Measurements from ENCODE around the gene TP63.

TP63 gene

DNA sequence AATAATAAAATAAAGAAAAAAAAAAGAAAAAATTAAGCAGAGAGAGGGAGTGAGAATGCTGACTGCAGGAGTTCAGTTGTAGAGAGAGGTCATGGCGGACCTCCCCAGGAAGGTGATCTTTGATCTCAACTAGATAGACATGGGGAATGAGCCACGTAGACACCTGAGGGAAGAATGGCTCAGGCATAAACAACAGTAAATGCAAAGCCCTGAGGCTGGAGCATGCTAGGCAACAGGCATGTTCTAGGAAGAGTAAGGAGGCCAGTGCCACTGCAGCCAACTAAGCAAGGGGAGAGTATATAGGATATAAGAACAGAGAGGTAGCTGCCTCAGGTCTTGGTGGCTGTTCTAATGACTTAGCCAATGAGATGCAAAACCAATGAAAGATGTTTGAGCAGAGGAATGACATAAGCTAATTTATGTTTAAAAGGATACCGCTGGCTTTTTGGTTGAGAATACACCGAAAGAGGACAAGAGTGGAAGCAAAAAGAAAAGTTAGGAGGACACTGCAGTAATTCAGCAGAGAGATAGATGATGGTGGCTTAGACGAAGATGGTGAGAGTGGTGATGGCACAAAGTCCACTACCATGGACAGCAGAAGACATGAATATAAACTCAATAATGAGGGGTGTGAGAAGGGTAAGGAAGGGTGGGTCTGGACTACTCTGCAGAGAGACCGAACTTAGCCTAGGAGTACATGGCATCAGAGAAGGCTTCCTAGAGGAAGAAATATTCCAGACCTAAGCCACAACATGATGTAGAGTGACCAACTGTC lies 314.9 kb downstream of the TP63 start:
- no peak for TF ChIP-seq Cebpa-rat (IDR thresholded peaks at IDR 0.05)
- Histone ChIP-seq H3K4me3 (no peak overlapping the region), H3K4me2 (no peak overlapping the region), H3K36me3 (no peaks in the 10 kb centered on the region), H3K27me3 (no peaks in the 10 kb centered on the region), H3K9me3 (no peaks in the 10 kb centered on the region), H3K4me1 (peaks cover 10% of the 10 kb centered on the region), H4K20me1 (no peaks in the 10 kb centered on the region), H3K27ac (no peak overlapping the region), H3K9ac (no peak overlapping the region)
